ENCODE data around the gene PAPSS2. TPM values are rescaled to one million over a fixed set of nuclear protein-coding genes. Genes with fewer than 3 reads are reported as not detected.

PAPSS2 gene
- total and polyA plus RNA-seq, 10 donors, result 3.0 to 25.9 (median 12.6) TPM

DNA sequence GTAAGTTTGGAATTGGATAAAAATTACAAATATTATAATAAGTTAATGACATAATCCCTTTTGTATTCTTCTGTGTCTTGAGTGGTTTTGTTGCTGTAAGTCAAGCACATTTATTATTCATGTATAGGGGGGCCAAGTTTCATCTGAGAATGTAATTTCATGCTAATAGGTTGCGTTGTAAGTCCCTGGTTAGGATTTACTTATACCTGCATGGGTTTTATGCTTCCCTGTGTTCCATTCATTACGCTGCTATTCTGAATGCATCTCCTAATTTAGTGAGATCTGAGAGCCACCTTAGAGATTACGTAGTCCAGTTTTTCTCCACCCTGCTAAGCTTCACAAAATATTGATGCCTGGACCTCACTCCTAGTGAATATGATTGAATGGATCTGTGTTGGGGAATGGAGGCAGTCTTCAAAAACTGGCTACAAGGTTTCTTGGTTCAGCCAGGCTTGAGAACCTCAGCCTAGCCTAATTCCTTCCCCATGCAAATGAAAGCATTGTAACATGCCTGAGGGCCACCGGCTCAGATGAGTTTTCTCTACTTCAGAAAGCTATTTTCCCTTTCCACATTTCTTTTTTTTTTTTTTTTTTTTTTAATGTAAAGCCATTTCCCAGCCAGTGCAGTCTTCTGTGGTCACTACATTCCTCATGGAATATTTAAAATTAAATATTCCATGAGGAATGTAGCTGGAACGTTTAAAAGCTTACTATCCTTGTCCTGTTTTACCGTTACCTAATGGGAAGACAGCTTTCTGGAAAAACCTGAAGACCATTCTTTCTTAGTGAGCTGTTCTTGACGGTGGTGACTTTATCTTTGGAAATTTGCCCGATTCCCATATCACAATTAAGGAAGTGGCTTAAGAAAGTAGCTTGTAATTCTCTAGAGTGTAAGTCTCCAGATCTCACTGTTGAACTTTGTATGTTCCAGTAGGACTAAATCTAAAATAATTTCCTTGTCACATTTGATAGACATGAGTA is 16.0 kb downstream of the PAPSS2 start:
- TF ChIP-seq, protein P1, sequence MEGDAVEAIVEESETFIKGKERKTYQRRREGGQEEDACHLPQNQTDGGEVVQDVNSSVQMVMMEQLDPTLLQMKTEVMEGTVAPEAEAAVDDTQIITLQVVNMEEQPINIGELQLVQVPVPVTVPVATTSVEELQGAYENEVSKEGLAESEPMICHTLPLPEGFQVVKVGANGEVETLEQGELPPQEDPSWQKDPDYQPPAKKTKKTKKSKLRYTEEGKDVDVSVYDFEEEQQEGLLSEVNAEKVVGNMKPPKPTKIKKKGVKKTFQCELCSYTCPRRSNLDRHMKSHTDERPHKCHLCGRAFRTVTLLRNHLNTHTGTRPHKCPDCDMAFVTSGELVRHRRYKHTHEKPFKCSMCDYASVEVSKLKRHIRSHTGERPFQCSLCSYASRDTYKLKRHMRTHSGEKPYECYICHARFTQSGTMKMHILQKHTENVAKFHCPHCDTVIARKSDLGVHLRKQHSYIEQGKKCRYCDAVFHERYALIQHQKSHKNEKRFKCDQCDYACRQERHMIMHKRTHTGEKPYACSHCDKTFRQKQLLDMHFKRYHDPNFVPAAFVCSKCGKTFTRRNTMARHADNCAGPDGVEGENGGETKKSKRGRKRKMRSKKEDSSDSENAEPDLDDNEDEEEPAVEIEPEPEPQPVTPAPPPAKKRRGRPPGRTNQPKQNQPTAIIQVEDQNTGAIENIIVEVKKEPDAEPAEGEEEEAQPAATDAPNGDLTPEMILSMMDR (IDR thresholded peaks at IDR 0.05 in 8 of 11, conservative IDR thresholded peaks at IDR 0.05 in 3 of 11), result no peak
- TF ChIP-seq POLR2AphosphoS5 (IDR thresholded peaks at IDR 0.05) (no peak), POLR2A (IDR thresholded peaks at IDR 0.05) (no peak)
- Histone ChIP-seq H3K36me3 (no peaks in the 10 kb centered on the region), H3K4me1 (no peaks in the 10 kb centered on the region), H3K27me3 (replicated peaks in 1 of 7) (no peaks in the 10 kb centered on the region), H3K27ac (no peak overlapping the region), H3K4me3 (no peak overlapping the region), H3K9me3 (no peaks in the 10 kb centered on the region)
- no peak for DNase-seq
- intact Hi-C loops (cut with DNase I; ENCODE audit: low total_unique reads), result no loop called here
- 84 to 89% (median 86%) methylated on average over 8 of the region's 8 CpGs for WGBS, 5 donors

- no peak overlapping the region for H3K27ac ChIP-seq
- no peaks in the 10 kb centered on the region for H3K27me3 ChIP-seq (replicated peaks in 1 of 7)
- no peaks in the 10 kb centered on the region for H3K4me1 ChIP-seq
- TF ChIP-seq POLR2AphosphoS5 (IDR thresholded peaks at IDR 0.05) (no peak), POLR2A (IDR thresholded peaks at IDR 0.05) (no peak)
- TF ChIP-seq, protein P1 (IDR thresholded peaks at IDR 0.05 in 8 of 11, conservative IDR thresholded peaks at IDR 0.05 in 3 of 11), result no peak
- no peak overlapping the region for H3K4me3 ChIP-seq
- DNase-seq, result no peak
- H3K9me3 ChIP-seq, result no peaks in the 10 kb centered on the region
- no peaks in the 10 kb centered on the region for H3K36me3 ChIP-seq
- 98 to 100% (median 98%) methylated on average over 1 of the region's 1 CpG for WGBS, 5 donors
- intact Hi-C loops (cut with DNase I; ENCODE audit: low total_unique reads), result no loop called here
These were observed 17.9 kb downstream of the PAPSS2 start for GRCh38 chr10:87677595-87677994.

GRCh38 chr10:87678302-87678701 is 18.6 kb downstream of the PAPSS2 start:
- no peak for DNase-seq
- H3K9me3 ChIP-seq, result no peaks in the 10 kb centered on the region
- TF ChIP-seq, protein P1 (IDR thresholded peaks at IDR 0.05 in 8 of 11, conservative IDR thresholded peaks at IDR 0.05 in 3 of 11), result no peak
- no peak for TF ChIP-seq POLR2AphosphoS5 (IDR thresholded peaks at IDR 0.05)
- no peaks in the 10 kb centered on the region for H3K36me3 ChIP-seq
- intact Hi-C loops (cut with DNase I; ENCODE audit: low total_unique reads), result no loop called here
- no peak overlapping the region for H3K4me3 ChIP-seq
- H3K27me3 ChIP-seq (replicated peaks in 1 of 7), result no peaks in the 10 kb centered on the region
- H3K27ac ChIP-seq, result no peak overlapping the region
- H3K4me1 ChIP-seq, result no peaks in the 10 kb centered on the region
- 93 to 99% (median 96%) methylated on average over 2 of the region's 2 CpGs for WGBS, 5 donors

DNA sequence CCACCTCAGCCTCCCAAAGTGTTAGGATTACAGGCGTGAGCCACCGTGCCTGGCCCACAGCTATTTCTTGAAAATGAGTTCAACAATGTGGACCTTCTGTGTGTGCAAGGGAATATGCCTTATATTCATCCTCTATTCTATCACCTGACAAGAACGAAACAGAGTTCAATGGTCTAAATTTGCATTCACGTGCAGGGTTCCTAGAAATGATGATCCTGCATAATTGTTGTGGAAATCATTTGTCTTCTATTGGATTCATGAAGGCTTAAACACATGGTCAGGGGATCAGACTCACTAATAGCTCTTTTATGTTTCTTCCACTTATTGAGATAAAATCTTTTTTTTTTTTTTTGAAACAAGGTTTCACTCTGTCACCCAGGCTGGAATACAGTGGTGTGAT is 23.7 kb downstream of the PAPSS2 start:
- H3K4me3 ChIP-seq, result no peak overlapping the region
- H3K4me1 ChIP-seq, result no peaks in the 10 kb centered on the region
- no peaks in the 10 kb centered on the region for H3K9me3 ChIP-seq
- no peaks in the 10 kb centered on the region for H3K27me3 ChIP-seq (replicated peaks in 1 of 7)
- WGBS, 5 donors, result 87 to 96% (median 92%) methylated on average over 4 of the region's 4 CpGs
- intact Hi-C loops (cut with DNase I; ENCODE audit: low total_unique reads), result no loop called here
- no peak overlapping the region for H3K27ac ChIP-seq
- no peak for TF ChIP-seq POLR2A (IDR thresholded peaks at IDR 0.05)
- TF ChIP-seq, protein P1 (IDR thresholded peaks at IDR 0.05 in 8 of 11, conservative IDR thresholded peaks at IDR 0.05 in 3 of 11), result no peak
- no peak for TF ChIP-seq POLR2AphosphoS5 (IDR thresholded peaks at IDR 0.05)
- no peaks in the 10 kb centered on the region for H3K36me3 ChIP-seq
- no peak for DNase-seq

Data from spleen (tissue), 11 donors.